ENCODE data around the gene LILRA5.
A peak's percentile ranks its signal among the peaks of the same experiment; 100 is the strongest.
"Not testable (repeated sequence)": the region's sequence is repeated elsewhere in the genome, so short reads cannot be mapped to it uniquely, and the experiment has no call there.

LILRA5 gene

GRCh38 chr19:54271587-54271986 is 41.4 kb downstream of the LILRA5 start:
- DNase-seq, result not testable (repeated sequence)

- DNase-seq, result no peak
Observed at GRCh38 chr19:54271106-54271505, 41.9 kb downstream of the LILRA5 start.

- no peak for DNase-seq
Observed at GRCh38 chr19:54268936-54269335, 44.0 kb downstream of the LILRA5 start.

GRCh38 chr19:54266133-54266532 is 46.8 kb downstream of the LILRA5 start:
- DNase-seq, result peak; percentile 67

- no peak for DNase-seq
Observed at GRCh38 chr19:54262470-54262869, 50.5 kb downstream of the LILRA5 start.

GRCh38 chr19:54262066-54262465 is 50.9 kb downstream of the LILRA5 start:
- no peak for DNase-seq

- no peak for DNase-seq
Observed at GRCh38 chr19:54257116-54257480, 55.9 kb downstream of the LILRA5 start, which contains the start of gene LILRB5. Gene LILRB5, minus strand, starts transcription at chr19:54257273. Its CDS starts 80 bp downstream, at chr19:54257193.
